HepG2 (cell line): Measurements from ENCODE around the gene SSBP1. TPM values are rescaled to one million over a fixed set of nuclear protein-coding genes. Genes with fewer than 3 reads are reported as not detected.

Source experiments
- ATAC-seq: fragments of 200-7000 bp; cut with Tn5 transposase; 3 replicates; pipeline ENCODE4 v1.9.1; 2020; ENCODE audit warnings: mild to moderate bottlenecking, moderate library complexity
- BruUV-seq: library from RNA; stranded (reverse); fragments of 400-500 nt; replicated peaks from 2 replicates; lab custom pipeline; 2021; lab: Mats Ljungman, UMichigan
- CTCF ChIA-PET: fragments of 300-600 bp; formaldehyde crosslinking; extraction: SDS; loops from one replicate; lab custom pipeline; 2021; ENCODE audit warnings: low total read pairs, inconsistent platforms, low intra/inter-chr PET ratio; lab: Yijun Ruan, JAX
- POLR2A ChIA-PET: fragments of 350-600 bp; sonication (Branson Sonifier 250); formaldehyde crosslinking; loops from one replicate; lab custom pipeline; 2020; ENCODE audit warnings: antibody characterized with exemption, inconsistent platforms; lab: Yijun Ruan, JAX
- DNase-seq: peaks from one replicate; pipeline ENCODE4 v3.0.0-alpha.2; 2015; ENCODE audit warnings: low spot score
- FAIRE-seq: peaks from 3 replicates; lab custom pipeline; 2011; peaks lifted over from hg19 to GRCh38; lab: Jason Lieb, UNC
- H2AFZ ChIP-seq: one replicate; pipeline ENCODE4 v1.6.1; 2011; ENCODE audit warnings: low read length, inconsistent platforms
- H3K27ac ChIP-seq: fragments of 300-600 bp; 3 replicates; pipeline ENCODE4 v1.8.0; 2011; ENCODE audit warnings: mixed run types, mild to moderate bottlenecking, mixed read lengths, low read length, inconsistent platforms; ENCODE audit not compliant: insufficient read depth; ENCODE audit errors: extremely low read length
- H3K27me3 ChIP-seq, 2 experiments: fragments of 200-600 bp in 1 of 2; 2 replicates in 1 of 2; 3 replicates in 1 of 2; pipeline versions ENCODE4 v1.6.0 to v1.8.0; 2011; ENCODE audit warnings: low read length in 2 of 2, mild to moderate bottlenecking in 2 of 2, moderate library complexity in 2 of 2, inconsistent platforms in 1 of 2; ENCODE audit not compliant: insufficient read depth in 2 of 2, control insufficient read depth in 1 of 2
- H3K36me3 ChIP-seq, 2 experiments: fragments of 200-600 bp in 1 of 2; replicated peaks in 1 of 2; 2 replicates in 1 of 2; 3 replicates in 1 of 2; pipeline versions ENCODE4 v1.5.1 to v1.8.0; 2011; ENCODE audit warnings: low read length in 2 of 2, inconsistent platforms in 1 of 2; ENCODE audit not compliant: insufficient read depth in 2 of 2, control insufficient read depth in 1 of 2
- H3K4me1 ChIP-seq: 2 replicates; pipeline ENCODE4 v1.5.1; 2012; ENCODE audit warnings: low read length, inconsistent platforms; ENCODE audit not compliant: insufficient read depth
- H3K4me2 ChIP-seq: 2 replicates; pipeline ENCODE4 v1.6.0; 2011; ENCODE audit warnings: low read depth, low read length, inconsistent platforms
- H3K4me3 ChIP-seq, 3 experiments: fragments of 200-600 bp in 1 of 3; sonication (generic), shearing (Covaris generic) in 1 of 3; replicated peaks in 1 of 3; 2 replicates each; pipeline ENCODE4 v1.5.1; 2011 to 2016; ENCODE audit warnings: low read length in 3 of 3, inconsistent platforms in 2 of 3, low read depth in 2 of 3, mild to moderate bottlenecking in 2 of 3, control low read depth in 1 of 3, mixed read lengths in 1 of 3; ENCODE audit not compliant: insufficient read depth in 1 of 3
- H3K79me2 ChIP-seq: one replicate; pipeline ENCODE4 v1.6.1; 2011; ENCODE audit warnings: low read length, inconsistent platforms; ENCODE audit not compliant: insufficient read depth
- H3K9ac ChIP-seq: 2 replicates; pipeline ENCODE4 v1.6.0; 2011; ENCODE audit warnings: mild to moderate bottlenecking, low read depth, low read length, inconsistent platforms; ENCODE audit not compliant: insufficient read depth
- H3K9me3 ChIP-seq: 2 replicates; pipeline ENCODE4 v1.5.1; 2012; ENCODE audit warnings: mild to moderate bottlenecking, low read length
- H4K20me1 ChIP-seq: 2 replicates; pipeline ENCODE4 v1.6.0; 2011; ENCODE audit warnings: inconsistent platforms, mild to moderate bottlenecking, low read length, moderate library complexity; ENCODE audit not compliant: insufficient read depth
- ARID2 ChIP-seq: sonication (generic); formaldehyde crosslinking; IDR thresholded peaks from 2 replicates; pipeline ENCODE4 v1.8.1; 2022; ENCODE audit warnings: mild to moderate bottlenecking, missing genetic modification reagents, borderline replicate concordance
- CENPT ChIP-seq: sonication (generic); formaldehyde crosslinking; IDR thresholded peaks from 2 replicates; pipeline ENCODE4 v1.8.0; 2022; ENCODE audit warnings: low read depth, mild to moderate bottlenecking, moderate library complexity, missing genetic modification reagents
- KAT7 ChIP-seq: IDR thresholded peaks from 2 replicates; pipeline ENCODE4 v1.6.1; 2018; ENCODE audit warnings: borderline replicate concordance, missing compliant biosample characterization
- KLF12 ChIP-seq: sonication (generic); formaldehyde crosslinking; IDR thresholded peaks from 2 replicates; pipeline ENCODE4 v1.4.0; 2020; ENCODE audit warnings: missing genetic modification reagents, borderline replicate concordance
- TARDBP ChIP-seq: sonication (generic); formaldehyde crosslinking; IDR thresholded peaks from 2 replicates; pipeline ENCODE4 v1.8.0; 2022; ENCODE audit warnings: mild to moderate bottlenecking, missing genetic modification reagents
- ZNF24 ChIP-seq: fragments of 450-650 bp; IDR thresholded peaks from 2 replicates; pipeline ENCODE4 v1.6.1; 2017; ENCODE audit warnings: antibody characterized with exemption, mild to moderate bottlenecking
- ZNF431 ChIP-seq: sonication (generic); formaldehyde crosslinking; IDR thresholded peaks from 2 replicates; pipeline ENCODE4 v1.9.0; 2022; ENCODE audit warnings: missing genetic modification reagents, low read depth, mild to moderate bottlenecking, borderline replicate concordance
- WGBS: methylation state at CpG from one replicate; pipeline ENCODE4 v1.1.6; 2017; ENCODE audit warnings: low lambda C conversion rate; 5-methylcytosine and 5-hydroxymethylcytosine counted together
- in situ Hi-C: cut with HindIII; loops from 2 replicates; pipeline ENCODE4 v1.10.0; 2017; ENCODE audit warnings: low pct_unique_long_range_greater_than_20kb; ENCODE audit not compliant: extremely low pct_ligation_motif_present
- intact Hi-C: fragments of 100-400 bp; cut with micrococcal nuclease; formaldehyde crosslinking; loops from one replicate; pipeline ENCODE4 v1.10.0; 2022; ENCODE audit not compliant: unreplicated experiment
- polyA plus RNA-seq, 8 experiments: library from polyadenylated mRNA; depleted of rRNA in 3 of 8; stranded (reverse) in 7 of 8; unstranded in 1 of 8; fragments of >200 nt; fragmentation: Illumina TruSeq in 4 of 8; extraction: Trizol in 4 of 8; gene quantifications; 2 replicates each; pipeline versions ENCODE4 v1.2.1 to v1.2.3, GENCODE V29; 2011 to 2016; ENCODE audit warnings: low read depth in 4 of 8, missing spikeins in 1 of 8, mixed read lengths in 1 of 8; ENCODE audit not compliant: insufficient read depth in 1 of 8
- total RNA-seq, 5 experiments: library from RNA; depleted of rRNA; stranded (reverse); fragments of >200 nt; fragmentation: Illumina TruSeq; extraction: Trizol; gene quantifications; 2 replicates each; pipeline ENCODE4 v1.2.3, GENCODE V29; 2016; ENCODE audit warnings: low read depth in 1 of 5
- TF ChIP-seq, protein P1 (sequence below): sonication (generic); formaldehyde crosslinking; IDR thresholded peaks from 2 replicates; pipeline ENCODE4 v1.5.0; 2020; ENCODE audit warnings: mild to moderate bottlenecking, missing genetic modification reagents, borderline replicate concordance
- TF ChIP-seq, protein P2 (sequence below): sonication (generic); formaldehyde crosslinking; IDR thresholded peaks from 2 replicates; pipeline ENCODE4 v1.5.0; 2020; ENCODE audit warnings: mild to moderate bottlenecking, missing genetic modification reagents
- TF ChIP-seq, protein P3 (sequence below): sonication (generic); formaldehyde crosslinking; IDR thresholded peaks from 2 replicates; pipeline ENCODE4 v1.5.0; 2020; ENCODE audit warnings: missing genetic modification reagents, mild to moderate bottlenecking, borderline replicate concordance

The SSBP1 gene
- total and polyA plus RNA-seq, 2 of the 13 experiments (the other 11 are each of a cell fraction or from before 2014, with no cell fraction given) = 64.4 to 254 TPM

DNA sequence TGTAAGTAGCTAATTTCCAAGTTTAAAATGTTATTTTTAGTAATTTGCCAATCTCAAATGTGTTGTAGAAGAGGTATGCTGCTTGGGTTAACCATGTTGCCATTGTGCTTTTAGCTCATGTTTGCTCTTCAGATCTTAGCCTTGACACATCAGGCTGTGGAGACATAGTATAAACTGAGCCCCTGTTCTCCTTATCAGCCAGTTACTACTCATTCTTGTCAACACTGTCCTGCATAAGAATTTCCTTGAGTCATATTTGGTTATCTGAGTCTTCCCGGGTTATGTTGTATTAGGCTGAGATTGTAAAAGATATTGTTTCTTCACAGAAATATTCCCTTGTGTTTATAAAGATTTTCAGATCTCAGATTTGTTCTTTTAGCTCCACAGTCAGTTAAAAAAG, 4.1 kb downstream of the SSBP1 start:
- H3K79me2 ChIP-seq = peaks cover 32% of the 10 kb centered on the region
- POLR2A ChIA-PET = no interaction called here
- CTCF ChIA-PET = no interaction called here
- in situ Hi-C loops (no loop called here), intact Hi-C loops (no loop called here)
- H3K4me3 ChIP-seq = no peak overlapping the region
- H3K36me3 ChIP-seq = peaks cover 20 to 61% of the 10 kb centered on the region in 2 experiments
- H3K4me1 ChIP-seq = peaks cover 23% of the 10 kb centered on the region
- no peak for DNase-seq
- no peak overlapping the region for H3K27ac ChIP-seq
- H4K20me1 ChIP-seq = no peaks in the 10 kb centered on the region
- H3K27me3 ChIP-seq = no peaks in the 10 kb centered on the region; a peak in 1 of 5 replicates
- FAIRE-seq = no peak
- H3K9ac ChIP-seq = no peak overlapping the region
- ATAC-seq = no peak
- H3K9me3 ChIP-seq = no peaks in the 10 kb centered on the region
- no peak overlapping the region for H3K4me2 ChIP-seq
- no peak overlapping the region for H2AFZ ChIP-seq
- no TSS peak for BruUV-seq
- WGBS = 75% methylated on average over 1 of the region's 1 CpG
- TF ChIP-seq CENPT (CRISPR knock-in tag) (no peak), ARID2 (no peak), KLF12 (CRISPR knock-in tag) (no peak), ZNF24 (no peak), ZNF431 (CRISPR knock-in tag) (no peak), TARDBP (CRISPR knock-in tag) (no peak), KAT7 (CRISPR knock-in tag) (no peak)
- TF ChIP-seq, protein P1, sequence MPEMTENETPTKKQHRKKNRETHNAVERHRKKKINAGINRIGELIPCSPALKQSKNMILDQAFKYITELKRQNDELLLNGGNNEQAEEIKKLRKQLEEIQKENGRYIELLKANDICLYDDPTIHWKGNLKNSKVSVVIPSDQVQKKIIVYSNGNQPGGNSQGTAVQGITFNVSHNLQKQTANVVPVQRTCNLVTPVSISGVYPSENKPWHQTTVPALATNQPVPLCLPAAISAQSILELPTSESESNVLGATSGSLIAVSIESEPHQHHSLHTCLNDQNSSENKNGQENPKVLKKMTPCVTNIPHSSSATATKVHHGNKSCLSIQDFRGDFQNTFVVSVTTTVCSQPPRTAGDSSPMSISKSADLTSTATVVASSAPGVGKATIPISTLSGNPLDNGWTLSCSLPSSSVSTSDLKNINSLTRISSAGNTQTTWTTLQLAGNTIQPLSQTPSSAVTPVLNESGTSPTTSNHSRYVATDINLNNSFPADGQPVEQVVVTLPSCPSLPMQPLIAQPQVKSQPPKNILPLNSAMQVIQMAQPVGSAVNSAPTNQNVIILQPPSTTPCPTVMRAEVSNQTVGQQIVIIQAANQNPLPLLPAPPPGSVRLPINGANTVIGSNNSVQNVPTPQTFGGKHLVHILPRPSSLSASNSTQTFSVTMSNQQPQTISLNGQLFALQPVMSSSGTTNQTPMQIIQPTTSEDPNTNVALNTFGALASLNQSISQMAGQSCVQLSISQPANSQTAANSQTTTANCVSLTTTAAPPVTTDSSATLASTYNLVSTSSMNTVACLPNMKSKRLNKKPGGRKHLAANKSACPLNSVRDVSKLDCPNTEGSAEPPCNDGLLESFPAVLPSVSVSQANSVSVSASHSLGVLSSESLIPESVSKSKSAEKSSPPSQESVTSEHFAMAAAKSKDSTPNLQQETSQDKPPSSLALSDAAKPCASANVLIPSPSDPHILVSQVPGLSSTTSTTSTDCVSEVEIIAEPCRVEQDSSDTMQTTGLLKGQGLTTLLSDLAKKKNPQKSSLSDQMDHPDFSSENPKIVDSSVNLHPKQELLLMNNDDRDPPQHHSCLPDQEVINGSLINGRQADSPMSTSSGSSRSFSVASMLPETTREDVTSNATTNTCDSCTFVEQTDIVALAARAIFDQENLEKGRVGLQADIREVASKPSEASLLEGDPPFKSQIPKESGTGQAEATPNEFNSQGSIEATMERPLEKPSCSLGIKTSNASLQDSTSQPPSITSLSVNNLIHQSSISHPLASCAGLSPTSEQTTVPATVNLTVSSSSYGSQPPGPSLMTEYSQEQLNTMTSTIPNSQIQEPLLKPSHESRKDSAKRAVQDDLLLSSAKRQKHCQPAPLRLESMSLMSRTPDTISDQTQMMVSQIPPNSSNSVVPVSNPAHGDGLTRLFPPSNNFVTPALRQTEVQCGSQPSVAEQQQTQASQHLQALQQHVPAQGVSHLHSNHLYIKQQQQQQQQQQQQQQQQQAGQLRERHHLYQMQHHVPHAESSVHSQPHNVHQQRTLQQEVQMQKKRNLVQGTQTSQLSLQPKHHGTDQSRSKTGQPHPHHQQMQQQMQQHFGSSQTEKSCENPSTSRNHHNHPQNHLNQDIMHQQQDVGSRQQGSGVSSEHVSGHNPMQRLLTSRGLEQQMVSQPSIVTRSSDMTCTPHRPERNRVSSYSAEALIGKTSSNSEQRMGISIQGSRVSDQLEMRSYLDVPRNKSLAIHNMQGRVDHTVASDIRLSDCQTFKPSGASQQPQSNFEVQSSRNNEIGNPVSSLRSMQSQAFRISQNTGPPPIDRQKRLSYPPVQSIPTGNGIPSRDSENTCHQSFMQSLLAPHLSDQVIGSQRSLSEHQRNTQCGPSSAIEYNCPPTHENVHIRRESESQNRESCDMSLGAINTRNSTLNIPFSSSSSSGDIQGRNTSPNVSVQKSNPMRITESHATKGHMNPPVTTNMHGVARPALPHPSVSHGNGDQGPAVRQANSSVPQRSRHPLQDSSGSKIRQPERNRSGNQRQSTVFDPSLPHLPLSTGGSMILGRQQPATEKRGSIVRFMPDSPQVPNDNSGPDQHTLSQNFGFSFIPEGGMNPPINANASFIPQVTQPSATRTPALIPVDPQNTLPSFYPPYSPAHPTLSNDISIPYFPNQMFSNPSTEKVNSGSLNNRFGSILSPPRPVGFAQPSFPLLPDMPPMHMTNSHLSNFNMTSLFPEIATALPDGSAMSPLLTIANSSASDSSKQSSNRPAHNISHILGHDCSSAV = no peak
- TF ChIP-seq, protein P2, sequence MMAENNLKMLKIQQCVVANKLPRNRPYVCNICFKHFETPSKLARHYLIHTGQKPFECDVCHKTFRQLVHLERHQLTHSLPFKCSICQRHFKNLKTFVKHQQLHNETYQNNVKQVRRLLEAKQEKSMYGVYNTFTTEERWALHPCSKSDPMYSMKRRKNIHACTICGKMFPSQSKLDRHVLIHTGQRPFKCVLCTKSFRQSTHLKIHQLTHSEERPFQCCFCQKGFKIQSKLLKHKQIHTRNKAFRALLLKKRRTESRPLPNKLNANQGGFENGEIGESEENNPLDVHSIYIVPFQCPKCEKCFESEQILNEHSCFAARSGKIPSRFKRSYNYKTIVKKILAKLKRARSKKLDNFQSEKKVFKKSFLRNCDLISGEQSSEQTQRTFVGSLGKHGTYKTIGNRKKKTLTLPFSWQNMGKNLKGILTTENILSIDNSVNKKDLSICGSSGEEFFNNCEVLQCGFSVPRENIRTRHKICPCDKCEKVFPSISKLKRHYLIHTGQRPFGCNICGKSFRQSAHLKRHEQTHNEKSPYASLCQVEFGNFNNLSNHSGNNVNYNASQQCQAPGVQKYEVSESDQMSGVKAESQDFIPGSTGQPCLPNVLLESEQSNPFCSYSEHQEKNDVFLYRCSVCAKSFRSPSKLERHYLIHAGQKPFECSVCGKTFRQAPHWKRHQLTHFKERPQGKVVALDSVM (CRISPR knock-in tag) = no peak
- TF ChIP-seq, protein P3, sequence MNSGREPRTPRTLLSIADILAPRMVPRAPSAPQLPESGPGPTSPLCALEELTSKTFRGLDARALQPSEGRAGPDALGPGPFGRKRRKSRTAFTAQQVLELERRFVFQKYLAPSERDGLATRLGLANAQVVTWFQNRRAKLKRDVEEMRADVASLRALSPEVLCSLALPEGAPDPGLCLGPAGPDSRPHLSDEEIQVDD = no peak
